Endothelial cell of coronary artery (primary cell): Measurements from ENCODE around the gene CCDC198. TPM values are rescaled to one million over a fixed set of nuclear protein-coding genes. Genes with fewer than 3 reads are reported as not detected.

Source experiments
- total RNA-seq: library from RNA; depleted of rRNA; stranded (reverse); fragments of >200 nt; gene quantifications from 2 replicates; pipeline ENCODE4 v1.2.3, GENCODE V29; 2014

CCDC198 gene
- total RNA-seq: not detected in 2 replicates

GRCh38 chr14:57493467-57494181 lies at the start of gene CCDC198:
CCDC198 (minus strand) TSS chr14:57493857; CDS start chr14:57493715, 142 bp downstream.

Other genes starting within 250 kb of the CCDC198 start
- gene EXOC5, start 225.0 kb downstream of the CCDC198 start, total RNA-seq: 47.9 and 57.8 TPM in 2 replicates
- gene AP5M1, start 224.9 kb downstream of the CCDC198 start, total RNA-seq: 20.7 and 24.0 TPM in 2 replicates
- 17.1 and 21.2 TPM in 2 replicates for gene NAA30, start 103.3 kb downstream of the CCDC198 start, total RNA-seq